Thyroid gland (tissue), 4 donors: ENCODE data around the gene PCDHB16.
"Not testable (repeated sequence)": the region's sequence is repeated elsewhere in the genome, so short reads cannot be mapped to it uniquely, and the experiment has no call there.

Experiments used
- CTCF ChIP-seq, 6 experiments: fragments of 200-600 bp in 3 of 6; fragments of 450-650 bp in 3 of 6; sonication (generic) in 3 of 6; IDR thresholded peaks; one replicate each; pipeline ENCODE4 v1.5.1; 2016 to 2019; ENCODE audit warnings: antibody characterized with exemption in 6 of 6, mild to moderate bottlenecking in 2 of 6, inconsistent platforms in 1 of 6, moderate library complexity in 1 of 6
- POLR2A ChIP-seq, 2 donors: fragments of 450-650 bp; IDR thresholded peaks; one replicate each; pipeline ENCODE4 v1.6.1; 2017; ENCODE audit warnings: antibody characterized with exemption in 2 of 2, mild to moderate bottlenecking in 2 of 2, moderate library complexity in 1 of 2

- TF ChIP-seq POLR2A, CTCF (IDR thresholded peaks at IDR 0.05): not testable (repeated sequence)
Measured at GRCh38 chr5:141157901-141158300, 24.3 kb upstream of the PCDHB16 start.
